Upper lobe of left lung (tissue), 6 donors: ENCODE measurements around the gene GPX6. TPM values are rescaled to one million over a fixed set of nuclear protein-coding genes. Genes with fewer than 3 reads are reported as not detected.

ENCODE experiments used
- ATAC-seq, 2 donors: fragments of 200-7000 bp; cut with Tn5 transposase; one replicate each; pipeline ENCODE4 v1.9.1; 2022; ENCODE audit warnings: mild to moderate bottlenecking in 2 of 2, moderate library complexity in 2 of 2; ENCODE audit not compliant: low FRiP score in 2 of 2
- DNase-seq, 2 donors: peaks; one replicate each; pipeline ENCODE4 v3.0.0-alpha.2; 2019 to 2020
- H3K27ac ChIP-seq, 4 donors: fragments of 200-600 bp; sonication (generic); one replicate each; pipeline ENCODE4 v1.5.1; 2016 to 2019
- H3K27me3 ChIP-seq, 4 donors: fragments of 200-600 bp; sonication (generic); one replicate each; pipeline ENCODE4 v1.5.1; 2017 to 2019
- H3K36me3 ChIP-seq, 4 donors: fragments of 200-600 bp; sonication (generic); one replicate each; pipeline ENCODE4 v1.5.1; 2016 to 2019
- H3K4me1 ChIP-seq, 4 donors: fragments of 200-600 bp; sonication (generic); one replicate each; pipeline ENCODE4 v1.5.1; 2018 to 2019
- H3K4me3 ChIP-seq, 4 donors: fragments of 200-600 bp; sonication (generic); one replicate each; pipeline ENCODE4 v1.5.1; 2017 to 2019; ENCODE audit warnings: mild to moderate bottlenecking in 2 of 4, moderate library complexity in 1 of 4
- H3K9me3 ChIP-seq, 4 donors: fragments of 200-600 bp; sonication (generic); one replicate each; pipeline ENCODE4 v1.5.1; 2018 to 2019
- CTCF ChIP-seq, 6 experiments: fragments of 450-650 bp in 4 of 6; fragments of 200-600 bp in 2 of 6; sonication (generic) in 2 of 6; IDR thresholded peaks; one replicate each; pipeline ENCODE4 v1.5.1; 2016 to 2019; ENCODE audit warnings: antibody characterized with exemption in 6 of 6
- EP300 ChIP-seq, 4 donors: sonication (generic); formaldehyde crosslinking; IDR thresholded peaks; one replicate each; pipeline ENCODE4 v1.5.1; 2017; ENCODE audit warnings: antibody characterized with exemption in 4 of 4, control low read depth in 2 of 4
- POLR2A ChIP-seq, 4 donors: fragments of 450-650 bp; IDR thresholded peaks; one replicate each; pipeline ENCODE4 v1.5.1; 2016 to 2017; ENCODE audit warnings: antibody characterized with exemption in 4 of 4, mild to moderate bottlenecking in 2 of 4
- WGBS, 2 donors: methylation state at CpG; one replicate each; pipeline ENCODE4 v1.1.5; 2017 to 2018; 5-methylcytosine and 5-hydroxymethylcytosine counted together
- total RNA-seq, 6 donors: library from RNA; depleted of rRNA in 4 of 6; stranded (reverse); fragments of >200 nt in 4 of 6; gene quantifications; one replicate each; pipeline versions ENCODE4 v1.1.0 to v1.2.1, GENCODE V29; 2016 to 2021
- donor health status: DM: no; HTN: no; CAD: no; lungs with moderate emphysema.
- donor health status: DM: no; HTN: yes; CAD: no; lungs with severe emphysema.

The GPX6 gene
- total RNA-seq, 6 donors from 2014 or later, result not detected

- Histone ChIP-seq H3K27me3 (no peaks in the 10 kb centered on the region), H3K4me1 (no peaks in the 10 kb centered on the region), H3K27ac (no peak overlapping the region), H3K4me3 (no peak overlapping the region), H3K36me3 (no peaks in the 10 kb centered on the region), H3K9me3 (no peaks in the 10 kb centered on the region)
- ATAC-seq (no peak), DNase-seq (no peak)
- WGBS, 2 donors, result 50 to 72% methylated on average over 1 of the region's 1 CpG
- TF ChIP-seq POLR2A (IDR thresholded peaks at IDR 0.05) (no peak), CTCF (IDR thresholded peaks at IDR 0.05) (no peak), EP300 (IDR thresholded peaks at IDR 0.05) (no peak)
Observed at GRCh38 chr6:28458568-28458967, 57.0 kb downstream of the GPX6 start.

Other genes starting within 250 kb of the GPX6 start
- 10 to 100 TPM in 3 of 6 donors, 1 to 10 TPM in 3; 9.1 to 24.1 (median 11.4) TPM for gene ZSCAN26, start 248.7 kb downstream of the GPX6 start, total RNA-seq
- gene PGBD1, start 234.2 kb downstream of the GPX6 start, total RNA-seq, result 1 to 10 TPM; 3.1 to 8.3 (median 4.1) TPM
- gene ZSCAN31, start 179.6 kb downstream of the GPX6 start, total RNA-seq, result 10 to 100 TPM; 11.5 to 33.5 (median 18.6) TPM
- 10 to 100 TPM in 1 of 6 donors, 1 to 10 TPM in 5; 2.6 to 10.5 (median 5.6) TPM for gene ZKSCAN3, start 165.8 kb downstream of the GPX6 start, total RNA-seq
- 10 to 100 TPM in 1 of 6 donors, 1 to 10 TPM in 5; 2.6 to 10.5 (median 5.3) TPM for gene ZSCAN12, start 116.0 kb downstream of the GPX6 start, total RNA-seq
- 1 to 10 TPM in 4 of 6 donors, under 1 TPM in 2; 0.91 to 6.3 (median 1.6) TPM for gene ZSCAN23, start 72.3 kb downstream of the GPX6 start, total RNA-seq
- gene GPX5, start 10.1 kb upstream of the GPX6 start, total RNA-seq, result not detected